Ectodermal cell (in vitro differentiated cells): ENCODE measurements around the gene C11orf24.

Source experiments
- H3K27ac ChIP-seq: 2 replicates; pipeline ENCODE4 v1.7.0; 2013; ENCODE audit warnings: mild to moderate bottlenecking, low read depth, low read length; ENCODE audit not compliant: insufficient read depth, poor library complexity, severe bottlenecking
- H3K27me3 ChIP-seq: 2 replicates; pipeline ENCODE4 v1.7.0; 2013; ENCODE audit warnings: mild to moderate bottlenecking, low read length; ENCODE audit not compliant: insufficient read depth, control insufficient read depth, poor library complexity, severe bottlenecking
- H3K36me3 ChIP-seq: one replicate; pipeline ENCODE4 v1.7.0; 2013; ENCODE audit warnings: low read length; ENCODE audit not compliant: control insufficient read depth, insufficient read depth
- H3K4me1 ChIP-seq: one replicate; pipeline ENCODE4 v1.7.0; 2013; ENCODE audit warnings: low read length; ENCODE audit not compliant: control insufficient read depth, insufficient read depth
- H3K4me3 ChIP-seq: 2 replicates; pipeline ENCODE4 v1.7.0; 2013; ENCODE audit warnings: low read depth, low read length, control low read depth; ENCODE audit not compliant: insufficient read depth
- H3K9me3 ChIP-seq: 2 replicates; pipeline ENCODE4 v1.7.0; 2013; ENCODE audit warnings: mild to moderate bottlenecking, low read length, moderate library complexity; ENCODE audit not compliant: control insufficient read depth
- WGBS, 2 experiments: methylation state at CpG; one replicate each; pipeline ENCODE4 v1.1.7; 2013; ENCODE audit warnings: missing lambda C conversion rate in 2 of 2; 5-methylcytosine and 5-hydroxymethylcytosine counted together

The C11orf24 gene

GRCh38 chr11:68271023-68271780 is 571 bp downstream of the C11orf24 start:
- peaks cover 6% of the 10 kb centered on the region for H3K4me1 ChIP-seq
- H3K36me3 ChIP-seq: peaks cover 14% of the 10 kb centered on the region
- H3K4me3 ChIP-seq: peak overlapping the region; percentile 99
- H3K27ac ChIP-seq: peak overlapping the region; percentile 83
- WGBS, 2 experiments: 7 to 8% methylated on average over 23 of the region's 23 CpGs
- no peaks in the 10 kb centered on the region for H3K9me3 ChIP-seq
- H3K27me3 ChIP-seq: no peaks in the 10 kb centered on the region

DNA sequence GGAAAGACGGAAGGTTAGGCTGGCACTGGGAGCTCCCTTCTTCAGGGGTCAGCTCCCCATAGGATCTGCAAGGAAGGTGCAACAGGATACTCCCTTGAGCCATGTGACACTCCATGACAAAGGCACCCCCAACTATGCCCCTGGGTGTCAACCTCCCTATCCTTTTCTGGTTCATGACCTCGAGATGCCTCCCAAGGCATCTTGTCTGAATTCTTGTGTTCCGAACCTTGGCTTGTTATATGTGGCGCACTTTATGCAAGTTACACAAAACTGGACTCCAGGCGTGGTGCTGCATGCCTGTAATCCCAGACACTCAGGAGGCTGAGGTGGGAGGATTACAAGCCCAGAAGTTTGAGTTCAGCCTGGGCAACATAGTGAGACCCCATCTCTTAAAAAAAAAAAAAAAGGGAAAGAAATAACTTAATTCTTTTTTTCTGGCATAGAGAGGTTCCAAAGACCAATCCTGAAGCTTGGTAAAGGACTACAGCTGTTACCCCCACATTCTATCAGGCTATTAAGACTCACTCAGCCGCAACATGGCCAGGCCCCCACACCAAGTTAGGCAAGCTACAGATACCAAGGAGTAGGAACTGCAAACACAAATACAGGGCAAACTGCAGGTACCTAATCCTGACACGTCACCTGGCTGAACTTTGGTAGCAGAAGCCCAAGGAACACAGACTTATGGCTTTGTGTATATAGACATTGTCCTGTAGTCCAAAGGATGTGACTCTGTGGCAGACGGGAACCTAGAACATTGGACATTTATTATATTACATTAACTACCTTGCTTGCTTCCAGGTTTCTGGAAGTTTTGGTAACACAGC is 1.4 kb downstream of the C11orf24 start:
- 86 to 90% methylated on average over 7 to 8 of the region's 8 CpGs for WGBS, 2 experiments
- H3K27me3 ChIP-seq: no peaks in the 10 kb centered on the region
- no peaks in the 10 kb centered on the region for H3K9me3 ChIP-seq
- peaks cover 17% of the 10 kb centered on the region for H3K36me3 ChIP-seq
- H3K4me3 ChIP-seq: peak overlapping the region; percentile 99
- H3K27ac ChIP-seq: no peak overlapping the region
- peaks cover 6% of the 10 kb centered on the region for H3K4me1 ChIP-seq

- Histone ChIP-seq H3K4me1 (peaks cover 6% of the 10 kb centered on the region), H3K4me3 (no peak overlapping the region), H3K36me3 (peaks cover 17% of the 10 kb centered on the region), H3K9me3 (no peaks in the 10 kb centered on the region), H3K27me3 (no peaks in the 10 kb centered on the region), H3K27ac (no peak overlapping the region)
- 90 to 93% methylated on average over 10 of the region's 10 CpGs for WGBS, 2 experiments
These were observed 2.2 kb downstream of the C11orf24 start for GRCh38 chr11:68269414-68270081.

GRCh38 chr11:68267881-68268240 is 3.9 kb downstream of the C11orf24 start:
- Histone ChIP-seq H3K4me1 (peaks cover 6% of the 10 kb centered on the region), H3K27me3 (no peaks in the 10 kb centered on the region), H3K27ac (no peak overlapping the region), H3K4me3 (no peak overlapping the region), H3K36me3 (peaks cover 17% of the 10 kb centered on the region), H3K9me3 (no peaks in the 10 kb centered on the region)
- WGBS, 2 experiments: 92 to 94% methylated on average over 6 of the region's 6 CpGs

- Histone ChIP-seq H3K9me3 (no peaks in the 10 kb centered on the region), H3K27me3 (no peaks in the 10 kb centered on the region), H3K4me3 (no peak overlapping the region), H3K36me3 (peaks cover 19% of the 10 kb centered on the region), H3K4me1 (peaks cover 6% of the 10 kb centered on the region), H3K27ac (no peak overlapping the region)
- WGBS, 2 experiments: 95 to 96% methylated on average over 12 of the region's 12 CpGs
These were observed 4.6 kb downstream of the C11orf24 start for GRCh38 chr11:68266936-68267880.

DNA sequence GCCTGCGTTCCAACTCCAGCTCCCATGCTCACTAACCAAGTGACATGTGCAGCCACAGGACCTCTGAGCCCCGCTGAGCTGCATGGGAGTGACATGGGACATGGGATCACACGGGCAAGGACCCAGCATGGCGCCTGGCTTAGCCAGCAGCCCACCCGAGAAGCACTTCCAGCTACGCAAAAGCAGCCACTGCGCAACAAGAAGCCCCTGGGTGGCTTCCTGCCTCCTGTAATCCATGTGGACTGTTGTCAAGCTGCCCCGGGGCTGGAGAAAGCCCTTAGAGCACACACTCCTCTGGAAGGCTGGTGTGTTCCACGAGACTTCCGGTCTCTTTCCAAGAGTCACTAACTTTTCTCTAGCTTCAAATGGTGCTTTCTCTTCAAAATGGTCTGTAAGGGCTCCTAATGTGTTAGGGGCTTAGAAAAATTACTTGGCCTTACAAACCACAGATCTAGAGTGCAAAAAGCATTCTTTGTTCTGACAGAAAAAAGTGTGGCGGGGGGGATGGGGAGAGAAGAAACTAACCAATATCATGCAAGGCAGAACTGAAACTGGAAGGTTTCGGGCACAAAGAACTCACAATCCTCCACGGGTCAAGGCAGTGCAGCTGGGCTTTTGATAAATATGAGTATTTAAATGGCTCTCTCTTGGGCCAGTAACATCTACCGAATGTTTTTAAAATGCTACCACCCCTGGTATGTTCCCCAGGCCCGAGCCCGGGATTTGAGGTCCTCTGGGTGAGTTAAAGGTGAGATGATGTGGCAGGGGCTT is 5.5 kb downstream of the C11orf24 start:
- no peak overlapping the region for H3K27ac ChIP-seq
- WGBS, 2 experiments: 91 to 94% methylated on average over 15 to 16 of the region's 16 CpGs
- H3K4me1 ChIP-seq: peaks cover 6% of the 10 kb centered on the region
- H3K27me3 ChIP-seq: no peaks in the 10 kb centered on the region
- H3K9me3 ChIP-seq: no peaks in the 10 kb centered on the region
- no peak overlapping the region for H3K4me3 ChIP-seq
- H3K36me3 ChIP-seq: peaks cover 28% of the 10 kb centered on the region

DNA sequence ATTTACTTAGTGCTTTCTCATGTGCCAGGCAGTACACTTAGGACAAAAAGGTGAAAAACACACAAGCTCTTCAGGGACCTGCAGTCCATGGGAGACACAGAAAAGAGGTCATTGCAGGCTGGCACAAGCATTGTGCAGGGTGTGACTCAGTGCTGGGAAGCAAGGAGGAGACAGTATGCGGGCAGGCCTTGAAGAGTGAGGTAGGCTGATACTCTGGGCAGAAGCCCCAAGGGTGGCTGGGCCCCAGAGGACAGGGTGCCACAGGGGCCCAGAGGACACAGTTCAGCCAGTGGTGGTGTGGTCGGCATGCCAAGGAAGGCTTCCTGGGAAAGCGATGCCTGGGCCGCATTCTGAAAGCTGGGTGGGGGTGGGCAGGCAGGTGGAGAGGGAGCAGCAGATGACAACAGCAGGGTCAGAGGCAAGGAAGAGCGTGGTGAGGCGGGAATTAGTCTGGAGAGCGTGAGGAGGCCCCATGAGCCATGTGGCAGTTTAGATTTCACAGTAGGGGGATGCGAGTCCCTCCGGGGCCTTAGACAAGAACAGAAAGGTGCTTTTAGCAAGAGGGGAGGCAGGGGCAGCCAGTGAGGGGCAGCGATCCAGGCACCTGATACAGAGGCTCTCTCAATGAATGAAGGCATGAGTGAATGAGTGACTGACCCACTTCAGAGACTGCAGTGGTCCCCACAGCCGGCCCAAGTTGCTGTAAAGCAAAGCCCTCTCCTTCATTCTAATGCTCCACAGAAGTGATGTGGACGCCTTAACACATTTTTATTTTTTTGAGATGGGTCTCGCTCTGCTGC is 6.8 kb downstream of the C11orf24 start:
- no peak overlapping the region for H3K4me3 ChIP-seq
- H3K27me3 ChIP-seq: no peaks in the 10 kb centered on the region
- H3K27ac ChIP-seq: no peak overlapping the region
- H3K4me1 ChIP-seq: no peaks in the 10 kb centered on the region
- peaks cover 28% of the 10 kb centered on the region for H3K36me3 ChIP-seq
- WGBS, 2 experiments: 92 to 93% methylated on average over 13 of the region's 13 CpGs
- no peaks in the 10 kb centered on the region for H3K9me3 ChIP-seq

- Histone ChIP-seq H3K4me3 (no peak overlapping the region), H3K9me3 (no peaks in the 10 kb centered on the region), H3K36me3 (peaks cover 28% of the 10 kb centered on the region), H3K4me1 (no peaks in the 10 kb centered on the region), H3K27ac (no peak overlapping the region), H3K27me3 (no peaks in the 10 kb centered on the region)
- 90 to 92% methylated on average over 1 of the region's 1 CpG for WGBS, 2 experiments
These were observed 7.5 kb downstream of the C11orf24 start for GRCh38 chr11:68264244-68264643.
